Femur (tissue), 1 donor: ENCODE measurements around the gene CCNL2.
"Not testable (repeated sequence)": the region's sequence is repeated elsewhere in the genome, so short reads cannot be mapped to it uniquely, and the experiment has no call there.

Experiments
- DNase-seq: peaks from one replicate; pipeline ENCODE4 v3.0.0-alpha.2; 2017

CCNL2 gene

DNA sequence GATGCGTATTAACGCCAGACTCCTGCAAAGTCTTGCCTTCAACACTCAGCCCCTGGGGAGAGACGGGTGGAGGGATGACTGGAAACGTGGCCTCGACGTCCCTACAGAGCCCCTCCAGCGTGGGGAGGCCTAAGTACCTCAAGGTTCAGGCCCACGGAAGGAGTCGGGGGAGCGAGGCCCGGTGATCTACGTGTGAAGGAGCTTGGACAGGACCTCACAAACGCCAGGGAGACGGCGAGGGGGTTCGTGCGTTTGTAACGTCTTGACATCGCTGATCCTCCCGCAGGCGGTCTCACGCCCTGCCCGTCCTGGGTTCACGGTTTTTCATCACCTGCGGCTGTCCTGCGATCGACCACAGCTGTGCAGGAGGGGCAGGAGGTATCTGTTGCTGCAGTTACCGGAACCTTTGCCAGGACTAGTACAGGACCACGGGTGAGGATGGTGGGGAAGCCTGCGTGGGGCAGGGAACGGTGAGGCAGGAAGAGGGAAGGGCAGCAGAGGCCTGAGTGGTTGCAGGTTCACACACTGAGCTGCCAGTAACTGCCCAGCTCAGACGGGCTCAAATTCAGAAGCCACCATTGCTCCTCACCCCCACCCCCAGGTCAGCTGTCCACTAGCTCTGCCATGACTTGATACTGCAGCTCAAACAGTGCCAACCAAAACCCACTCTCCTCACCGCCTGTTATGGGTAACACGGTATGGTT, 889 bp upstream of the CCNL2 start:
- no peak for DNase-seq

DNA sequence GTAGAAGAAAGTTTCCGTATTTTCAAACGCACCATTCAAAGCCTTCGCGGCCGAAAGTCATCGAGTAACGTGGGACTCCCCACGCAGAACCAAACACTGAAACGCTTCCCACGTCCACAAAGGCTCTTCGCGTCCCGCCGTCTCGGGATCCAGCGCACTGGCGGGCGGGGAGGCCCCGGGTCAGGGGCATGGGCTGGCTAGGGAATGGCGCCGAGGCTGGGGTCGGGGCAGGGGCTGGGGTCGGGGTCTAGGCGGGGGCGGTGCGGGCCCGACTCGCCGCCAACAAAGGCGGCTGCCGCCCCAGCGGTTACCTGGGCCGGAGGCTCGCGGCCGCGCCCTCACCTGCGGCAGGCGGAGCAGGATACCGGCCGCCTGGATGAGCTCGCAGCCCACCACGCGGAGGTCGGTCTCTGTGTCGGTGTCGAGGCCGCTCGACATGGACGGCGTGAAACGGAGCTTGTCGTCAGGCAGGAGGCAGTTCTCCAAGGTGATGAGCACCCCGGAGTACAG, 403 bp downstream of the CCNL2 start:
- DNase-seq, result no peak

DNA sequence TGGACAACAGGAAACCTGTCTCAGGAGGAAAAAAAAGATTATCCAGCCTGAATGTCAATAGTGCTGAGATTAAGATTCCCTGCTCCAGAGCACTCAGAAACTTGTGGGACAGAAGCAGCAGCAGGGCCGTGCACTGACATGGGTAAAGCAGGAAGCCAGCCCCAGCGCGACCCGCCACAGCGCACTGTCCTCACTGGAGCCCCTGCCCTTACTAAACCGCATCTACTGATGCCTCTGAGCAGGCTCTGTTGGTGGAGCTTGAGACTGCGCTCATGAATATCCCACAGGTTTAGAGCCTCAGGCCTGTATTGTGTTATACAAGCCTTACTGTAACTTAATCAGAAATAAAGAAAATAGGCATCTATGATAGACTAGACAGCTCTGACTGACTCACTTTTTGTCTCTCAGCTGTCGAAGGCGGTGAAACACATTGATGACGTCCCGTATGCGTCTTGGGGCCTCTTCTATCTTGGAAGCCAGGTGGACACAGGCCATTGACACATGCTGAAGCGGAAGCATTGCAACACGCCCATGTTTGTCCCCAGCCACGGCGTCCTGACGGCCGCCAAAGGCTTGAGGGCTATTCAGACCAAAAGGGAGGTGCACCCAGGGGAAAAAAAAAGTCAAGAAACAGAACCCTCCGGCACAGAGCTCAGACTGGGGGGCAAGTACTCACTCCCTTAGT, 1.2 kb downstream of the CCNL2 start:
- no peak for DNase-seq

DNA sequence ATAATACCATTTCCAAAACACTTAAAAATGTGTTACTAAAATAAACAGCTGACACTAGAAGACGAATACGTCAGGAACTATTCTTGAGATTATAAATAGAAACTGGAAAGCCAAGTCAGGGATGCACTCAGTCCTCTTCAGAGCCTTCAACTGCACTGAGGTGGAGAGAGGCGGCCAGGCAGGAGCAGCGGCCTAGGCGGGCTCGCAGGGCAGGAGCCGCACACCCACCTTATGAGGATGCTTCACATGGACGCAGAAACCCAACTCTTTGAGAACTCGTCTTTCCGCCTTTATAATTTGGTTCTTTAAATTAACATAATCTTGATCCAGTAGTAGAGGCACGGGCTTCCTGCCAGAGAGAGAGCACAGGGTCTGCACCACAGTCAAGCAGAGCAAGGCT, 4.0 kb downstream of the CCNL2 start:
- DNase-seq, result no peak

DNA sequence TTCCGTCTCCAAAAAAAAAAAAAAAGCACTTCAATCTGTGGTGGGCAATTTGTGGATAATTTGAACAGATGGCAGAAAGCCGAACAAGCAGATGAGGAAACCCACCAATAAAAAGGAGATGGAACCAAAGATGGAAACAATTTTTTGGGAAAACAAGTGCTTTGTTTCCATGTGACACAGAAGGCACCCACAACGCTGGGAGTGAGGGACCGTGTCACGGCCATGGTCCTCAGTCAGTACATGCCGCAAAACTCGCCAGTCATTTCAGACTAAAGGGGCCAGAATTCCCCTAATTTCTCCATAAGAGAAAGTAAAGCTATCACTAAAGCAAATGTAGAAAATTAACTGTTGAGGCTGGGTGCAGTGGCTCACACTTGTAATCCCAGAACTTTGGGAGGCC, 5.0 kb downstream of the CCNL2 start:
- no peak for DNase-seq

DNA sequence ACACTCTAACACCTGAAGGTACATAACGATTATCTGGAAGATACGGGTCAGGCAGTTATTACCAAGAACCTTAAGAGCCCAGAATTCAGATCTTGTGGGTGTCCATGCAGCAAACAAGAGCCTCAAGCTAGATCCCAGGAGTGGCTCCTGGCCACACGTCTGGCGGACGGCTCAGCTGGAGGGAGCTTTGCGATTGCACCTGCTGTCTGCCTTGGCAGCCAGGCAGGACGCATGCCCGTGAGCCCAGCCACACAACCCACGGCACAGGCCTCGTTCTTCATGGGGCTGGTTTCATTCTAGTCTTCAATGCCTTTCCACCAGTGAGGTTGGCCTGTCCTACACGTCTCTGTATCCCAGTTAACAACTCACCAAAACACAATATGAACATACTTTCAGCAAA, 5.7 kb downstream of the CCNL2 start:
- no peak for DNase-seq

DNA sequence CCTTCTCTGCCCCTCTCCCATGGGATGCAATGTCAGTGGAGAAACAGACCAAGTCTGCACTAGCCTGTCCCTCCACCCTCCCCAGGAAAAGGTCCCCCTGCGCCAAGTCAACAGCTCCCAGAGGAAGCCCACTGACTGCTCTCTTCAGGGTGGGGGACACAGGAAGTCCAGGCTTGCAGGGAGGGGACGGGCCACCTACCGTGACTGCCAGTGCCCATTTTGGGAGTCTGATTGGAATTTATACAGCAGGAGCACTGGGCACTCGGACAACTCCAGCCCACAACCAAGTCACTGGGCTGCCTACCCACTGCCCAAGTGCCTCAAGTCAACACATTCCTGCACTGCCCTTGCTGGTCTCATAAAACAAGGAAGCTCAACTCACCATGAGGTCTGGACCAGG, 6.1 kb downstream of the CCNL2 start:
- no peak for DNase-seq

DNA sequence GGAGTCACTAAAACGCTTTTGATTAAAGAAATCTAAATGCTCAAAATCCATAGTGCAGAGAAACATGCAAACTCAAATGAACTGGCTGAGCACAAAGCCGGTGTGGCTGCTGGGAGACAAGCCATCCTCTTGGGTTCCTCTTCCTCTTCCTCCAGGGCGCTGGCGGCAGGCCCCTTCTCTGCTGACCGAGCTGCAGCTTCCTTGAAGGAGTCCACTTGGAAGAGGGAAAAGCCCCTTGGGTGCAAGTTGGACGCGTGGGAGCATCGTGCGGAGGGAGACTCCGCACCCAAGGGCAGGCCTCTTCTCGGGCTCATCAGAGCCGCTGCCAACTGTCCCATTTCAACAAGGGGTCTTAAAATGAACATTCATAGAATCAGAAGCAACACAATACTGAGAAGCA, 7.9 kb downstream of the CCNL2 start:
- no peak for DNase-seq

DNA sequence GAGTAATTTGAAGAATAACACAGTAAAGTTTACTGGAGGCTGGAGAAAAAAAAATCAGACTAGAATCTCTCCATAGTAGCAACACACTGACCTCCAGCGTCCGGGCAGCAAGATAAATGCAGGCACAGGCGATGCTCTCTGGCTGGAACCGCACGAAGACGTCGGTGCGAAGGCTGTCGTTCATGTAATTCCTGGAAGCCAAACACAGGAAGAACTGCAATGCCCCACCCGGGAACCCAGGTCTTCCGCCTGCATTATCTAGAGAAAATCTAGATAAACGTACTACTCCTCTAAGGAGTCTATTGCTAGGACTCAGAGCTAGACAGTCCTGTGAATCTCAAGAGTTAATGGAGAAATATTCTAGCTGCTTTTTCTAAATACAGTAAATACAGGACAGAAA, 8.5 kb downstream of the CCNL2 start:
- no peak for DNase-seq

DNA sequence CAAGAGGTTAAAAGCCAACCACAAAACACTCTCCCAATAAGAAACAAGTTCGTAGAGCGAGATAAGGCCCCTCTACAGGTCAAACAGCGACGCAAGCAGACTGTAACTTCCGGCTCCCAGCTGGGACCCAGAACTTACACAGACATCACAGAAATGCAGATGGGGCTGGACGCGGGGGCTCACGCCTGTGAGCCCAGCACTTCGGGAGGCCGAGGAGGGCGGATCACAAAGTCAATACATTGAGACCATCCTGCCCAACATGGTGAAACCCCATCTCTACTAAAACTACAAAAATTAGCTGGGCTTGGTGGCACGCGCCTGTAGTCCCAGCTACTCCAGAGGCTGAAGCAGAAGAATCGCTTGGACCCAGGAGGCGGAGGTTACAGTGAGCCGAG, 11.1 kb downstream of the CCNL2 start:
- no peak for DNase-seq

DNA sequence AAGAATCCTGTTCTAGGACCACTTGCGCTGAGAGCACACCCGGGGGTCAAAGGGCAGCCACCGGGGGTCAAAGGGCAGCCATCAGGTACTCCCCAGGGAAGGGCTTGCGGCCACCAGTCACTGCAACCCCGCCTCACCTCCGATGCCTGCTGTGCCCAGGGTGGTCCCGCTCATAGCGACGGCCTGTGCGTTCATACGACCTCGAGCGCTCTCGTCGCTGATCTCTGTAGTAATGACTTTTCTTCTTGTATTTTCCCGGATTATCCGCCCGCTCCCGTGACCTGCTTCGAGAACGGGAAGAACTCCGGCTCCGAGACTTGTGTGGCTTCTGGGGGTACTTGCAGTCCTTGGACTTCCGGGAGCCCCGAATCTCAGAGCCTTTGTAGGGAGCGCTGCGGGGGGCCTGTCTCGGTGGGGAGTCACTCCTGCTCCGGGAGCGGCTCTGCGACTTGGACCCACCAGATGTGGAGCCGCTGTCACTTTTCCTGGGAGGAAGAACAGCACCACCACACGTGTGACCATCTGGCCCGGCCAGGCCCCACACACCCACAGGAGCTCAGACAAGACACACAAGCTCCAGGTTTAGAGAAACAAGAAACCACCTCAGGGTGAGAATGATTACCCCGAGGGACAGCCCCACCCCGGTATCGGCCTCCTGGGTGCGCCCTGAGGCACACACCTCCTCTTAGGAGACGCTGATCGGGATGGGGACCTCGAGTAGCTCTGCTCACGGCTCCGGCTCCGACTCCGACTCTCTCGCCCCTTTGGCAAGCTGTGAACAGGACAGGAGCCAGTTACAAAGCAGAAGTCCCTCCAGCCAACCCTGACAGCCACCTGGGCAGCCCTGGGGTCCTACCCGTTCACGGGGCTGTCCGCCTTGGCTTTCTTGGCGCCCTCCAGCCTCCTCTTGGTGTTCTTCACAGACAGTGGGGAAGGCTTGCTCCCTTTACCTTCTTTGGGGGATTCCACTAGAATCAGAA, 11.7 kb downstream of the CCNL2 start:
- no peak for DNase-seq

DNA sequence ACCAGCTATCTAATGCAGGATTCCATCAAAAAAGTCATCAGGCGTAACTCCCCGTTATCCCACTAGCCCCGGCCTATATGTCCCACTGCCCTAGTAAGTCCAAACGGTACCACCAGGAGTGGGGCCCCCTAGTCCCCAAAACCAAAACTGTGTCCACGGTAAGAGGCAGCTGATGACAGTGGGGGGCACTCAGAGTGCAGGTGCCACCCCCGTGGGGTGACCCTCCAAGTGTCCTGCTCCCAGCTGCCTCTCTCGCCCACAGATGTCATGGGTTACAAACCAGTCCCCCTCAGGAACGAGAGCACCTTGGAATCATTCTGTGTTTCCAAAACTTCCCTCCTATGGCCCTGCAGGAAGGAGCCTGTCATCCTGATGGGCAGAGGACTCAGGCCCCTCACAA, 13.2 kb downstream of the CCNL2 start:
- DNase-seq, result no peak

DNA sequence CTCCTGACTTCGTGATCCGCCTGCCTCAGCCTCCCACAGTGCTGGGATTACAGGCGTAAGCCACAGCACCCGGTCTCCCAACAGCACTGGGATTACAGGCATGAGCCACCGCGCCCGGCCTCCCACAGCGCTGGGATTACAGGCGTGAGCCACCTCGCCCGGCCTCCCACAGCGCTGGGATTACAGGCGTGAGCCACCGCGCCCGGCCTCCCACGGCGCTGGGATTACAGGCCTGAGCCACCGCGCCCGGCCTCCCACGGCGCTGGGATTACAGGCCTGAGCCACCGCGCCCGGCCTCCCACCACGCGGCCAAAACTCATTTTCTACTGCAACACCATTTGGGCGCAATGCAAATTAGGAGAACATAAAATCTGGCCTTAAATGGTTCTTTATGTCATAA, 13.8 kb downstream of the CCNL2 start:
- DNase-seq, result not testable (repeated sequence)

DNA sequence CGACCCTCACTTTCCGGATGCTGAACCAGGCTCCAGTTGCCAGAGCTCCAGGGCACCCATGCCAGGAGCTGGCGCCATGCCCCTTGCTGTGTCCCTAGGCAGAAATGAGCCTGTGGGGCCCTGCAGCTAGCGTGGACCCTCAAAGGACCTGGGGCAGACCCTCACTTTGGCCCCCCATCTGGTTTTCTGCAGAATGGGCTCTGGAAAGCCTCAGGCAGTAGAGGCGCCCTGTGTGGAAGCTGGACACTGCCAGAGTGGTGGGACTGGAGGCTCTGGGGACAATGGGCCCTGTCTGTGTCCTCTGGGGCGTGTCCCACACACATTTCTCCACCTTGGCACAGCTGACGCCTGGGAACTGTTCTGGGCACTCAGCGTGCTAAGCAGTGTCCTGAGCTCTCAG, 17.8 kb downstream of the CCNL2 start:
- DNase-seq, result no peak

DNA sequence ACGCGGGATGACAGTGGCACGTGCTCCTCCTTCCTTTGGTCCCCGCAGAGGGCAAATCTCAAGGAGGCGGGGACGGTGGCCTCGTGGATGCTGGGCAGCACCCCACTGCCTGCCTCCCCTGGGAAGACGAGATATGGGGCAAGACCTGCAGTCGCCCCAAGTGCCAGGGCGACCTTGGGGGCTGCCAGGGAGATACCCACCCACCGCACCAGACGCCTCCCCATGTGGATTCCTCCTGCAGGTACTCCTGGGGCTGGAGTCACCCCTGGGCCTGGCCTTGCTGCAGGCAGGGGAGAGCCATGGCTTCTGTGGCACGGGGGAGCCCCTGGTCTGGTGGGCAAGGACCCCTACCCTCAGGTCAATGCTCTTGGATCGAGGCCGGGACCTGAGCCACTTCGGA, 18.3 kb downstream of the CCNL2 start:
- DNase-seq, result no peak

DNA sequence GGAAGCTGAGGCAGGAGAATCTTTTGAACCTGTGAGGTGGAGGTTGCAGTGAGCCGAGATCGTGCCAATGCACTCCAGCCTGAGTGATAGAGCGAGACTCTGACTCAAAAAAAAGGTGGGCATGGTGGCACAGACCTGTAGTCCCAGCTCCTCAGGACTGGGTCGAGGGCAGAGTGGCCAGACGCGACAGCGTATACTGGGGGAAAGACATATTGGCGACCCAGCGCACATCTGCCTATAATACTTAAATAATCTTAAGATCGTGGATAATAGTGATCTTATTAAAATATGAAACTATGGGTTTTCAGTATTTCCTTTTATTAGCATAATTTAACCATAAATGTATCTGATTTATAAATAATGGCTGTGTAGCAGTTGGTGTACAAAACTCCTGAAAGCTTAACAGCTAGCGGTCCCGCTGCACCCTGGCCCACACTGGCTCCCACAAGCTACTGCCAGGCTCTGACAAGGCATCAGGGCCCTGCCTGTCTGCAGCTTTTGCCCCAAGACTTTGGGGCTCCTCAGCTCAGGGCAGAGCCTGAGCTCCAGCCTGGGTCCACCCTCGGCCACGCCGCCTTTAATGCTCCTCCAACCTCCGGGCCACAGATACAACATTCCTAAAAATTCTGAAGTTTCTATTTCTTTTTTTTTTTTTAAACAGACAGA, 21.5 kb downstream of the CCNL2 start:
- DNase-seq, result no peak

DNA sequence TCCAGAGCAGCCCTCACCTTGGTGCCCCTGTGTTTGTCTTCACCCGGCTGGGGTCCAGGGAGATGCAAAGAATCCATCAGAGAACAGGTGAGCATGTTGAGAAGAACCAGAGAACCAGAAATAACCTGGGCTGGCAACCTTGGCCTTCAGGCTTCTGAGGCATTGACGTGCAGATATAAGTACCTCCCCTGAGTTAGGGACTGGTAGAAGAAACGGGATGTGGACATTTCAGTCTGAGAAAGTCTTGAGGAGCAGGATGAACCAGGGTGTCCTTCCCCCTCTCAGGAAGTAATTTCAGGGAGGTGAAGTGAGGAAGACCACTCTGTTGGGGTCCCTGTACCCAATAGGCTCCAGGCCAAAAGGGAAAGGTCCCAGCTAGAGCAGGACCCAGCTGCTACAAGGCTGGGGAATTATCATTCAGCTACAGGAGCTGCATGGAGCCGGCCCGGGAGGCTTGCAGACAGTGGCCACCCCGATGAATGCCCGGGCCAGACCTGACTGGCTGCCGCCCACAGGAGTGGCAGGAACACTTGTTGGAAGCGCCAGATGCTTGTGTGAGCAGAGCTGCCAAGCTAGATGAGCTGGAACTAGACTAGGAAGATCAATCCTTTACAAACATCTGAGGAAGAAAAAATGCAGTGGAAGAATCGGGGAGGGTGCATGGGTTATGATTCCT, 22.4 kb downstream of the CCNL2 start:
- DNase-seq, result no peak

DNA sequence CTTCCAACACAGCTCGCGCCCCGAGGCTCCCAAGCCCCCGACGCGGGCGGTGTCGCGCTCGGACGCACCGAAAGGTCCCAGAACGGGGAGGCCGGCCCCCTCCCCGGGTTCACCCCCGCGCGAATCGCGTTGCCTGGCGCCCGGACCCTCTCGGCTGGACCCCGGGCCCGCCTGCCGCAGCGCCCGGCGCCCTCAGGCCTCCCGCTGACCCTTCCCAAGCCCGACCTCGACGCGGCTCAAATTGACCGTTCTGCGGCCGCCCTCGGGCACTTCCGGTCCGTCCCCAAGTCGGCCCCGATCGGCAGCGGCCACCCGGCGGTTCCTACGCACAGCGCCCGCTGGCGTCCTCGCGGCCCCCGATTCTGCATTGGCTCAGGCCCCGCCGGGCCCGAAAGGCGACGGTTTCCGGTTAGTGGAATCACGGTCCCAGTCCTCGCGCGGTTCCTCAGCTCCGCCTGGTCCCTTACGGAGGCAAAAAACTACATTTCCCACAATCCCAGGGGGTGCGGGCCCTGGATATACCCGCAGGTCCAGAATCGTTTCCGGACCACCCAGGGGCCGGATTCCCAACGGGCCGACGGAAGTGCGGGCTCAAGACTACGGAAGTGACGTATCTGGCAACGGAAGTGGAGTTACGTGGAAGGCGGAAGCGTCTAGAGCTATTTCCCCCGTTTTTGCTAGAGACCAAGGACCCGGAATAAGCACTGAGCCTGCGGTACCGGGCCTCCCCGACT, 24.0 kb downstream of the CCNL2 start, which contains the start of gene AURKAIP1:
Gene AURKAIP1 (minus strand): TSS at position 279 of the 734 bp plus-strand sequence. CDS start 451 bp downstream, outside the sequence.
- peak; percentile 99 for DNase-seq

DNA sequence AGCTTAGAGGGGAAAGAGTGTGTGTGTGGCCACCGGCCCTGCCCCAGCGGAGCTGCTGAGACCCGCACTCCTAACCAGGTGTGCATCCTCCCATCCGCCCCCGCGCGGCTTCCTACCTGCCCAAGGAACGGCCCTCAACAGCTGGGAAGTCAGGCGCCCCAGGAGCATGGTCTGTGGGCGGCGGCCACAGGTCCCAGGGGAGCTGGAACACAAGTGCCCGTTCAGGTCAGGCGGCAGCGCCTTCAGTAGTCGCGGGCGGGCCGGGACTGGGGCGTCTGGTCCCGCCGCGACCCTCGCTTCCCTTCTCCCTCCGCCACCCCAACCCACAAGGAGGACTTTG, 24.6 kb downstream of the CCNL2 start:
- peak; percentile 52 for DNase-seq

DNA sequence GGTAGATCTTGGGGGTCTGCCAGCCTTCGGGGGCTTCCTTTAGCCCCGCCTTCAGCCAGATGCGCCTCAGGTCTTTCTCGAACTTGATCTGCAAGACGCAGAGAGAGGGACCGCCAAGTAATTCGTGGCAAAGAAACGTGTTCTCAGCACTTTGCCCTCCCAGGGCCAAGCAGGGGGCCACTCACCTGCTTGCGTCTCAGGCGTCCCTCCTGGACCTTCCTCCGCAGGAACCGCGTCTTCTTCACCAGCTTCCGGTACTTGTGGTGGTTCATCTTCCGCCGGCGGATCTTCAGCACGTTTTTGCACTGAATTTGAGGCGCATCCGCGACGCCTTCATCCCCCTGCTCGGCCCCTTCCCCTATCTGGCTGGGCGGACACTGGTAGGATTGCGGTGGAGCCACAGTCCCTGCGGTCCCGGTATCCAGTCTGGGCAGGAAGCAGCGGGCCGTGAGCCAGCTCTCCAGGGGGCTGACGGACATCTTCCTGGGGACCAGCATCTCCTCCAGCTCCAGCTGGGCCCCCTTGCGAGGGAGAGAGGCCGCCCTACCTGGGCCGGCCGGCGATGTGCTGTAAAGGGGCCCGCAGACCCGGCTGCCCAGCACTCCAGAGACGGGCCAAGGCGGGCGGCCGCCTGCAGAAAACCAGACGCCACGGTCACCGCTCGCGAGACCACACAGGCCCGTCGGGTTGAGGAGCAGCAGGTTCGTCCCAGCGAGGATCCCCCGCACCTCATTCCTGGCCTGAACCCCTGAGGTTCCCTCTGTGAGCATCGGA, 25.1 kb downstream of the CCNL2 start:
- DNase-seq, result no peak
